CD4-positive, alpha-beta memory T cell (primary cell): Measurements from ENCODE around the gene CLN5. TPM values are rescaled to one million over a fixed set of nuclear protein-coding genes. Genes with fewer than 3 reads are reported as not detected.
A peak's percentile ranks its signal among the peaks of the same experiment; 100 is the strongest.

ENCODE experiments used
- CTCF ChIA-PET: fragments of 350-600 bp; sonication (Branson Sonifier 250); formaldehyde crosslinking; loops from one replicate; lab custom pipeline; 2021; ENCODE audit warnings: inconsistent platforms; ENCODE audit not compliant: partially characterized antibody; lab: Charles Lee
- POLR2A ChIA-PET: fragments of 350-600 bp; sonication (Branson Sonifier 250); formaldehyde crosslinking; loops from one replicate; lab custom pipeline; 2021; ENCODE audit not compliant: partially characterized antibody; lab: Charles Lee
- DNase-seq, 5 donors: peaks; one replicate each; pipeline versions ENCODE4 v3.0.0 to v3.0.0-alpha.2; 2020 to 2022; ENCODE audit warnings: mixed read lengths in 1 of 5
- H3K27ac ChIP-seq: one replicate; pipeline ENCODE4 v1.7.0; 2013; ENCODE audit warnings: low read depth, low read length
- H3K27me3 ChIP-seq: 2 replicates; pipeline ENCODE4 v1.7.0; 2013; ENCODE audit warnings: mild to moderate bottlenecking, low read length, moderate library complexity; ENCODE audit not compliant: insufficient read depth
- H3K36me3 ChIP-seq: 2 replicates; pipeline ENCODE4 v1.7.0; 2013; ENCODE audit warnings: mild to moderate bottlenecking, low read length, moderate library complexity; ENCODE audit not compliant: insufficient read depth
- H3K4me1 ChIP-seq: 2 replicates; pipeline ENCODE4 v1.7.0; 2013; ENCODE audit warnings: mild to moderate bottlenecking, low read length, moderate library complexity; ENCODE audit not compliant: insufficient read depth
- H3K4me3 ChIP-seq, 2 donors: one replicate each; pipeline ENCODE4 v1.7.0; 2013; ENCODE audit warnings: low read length in 2 of 2, mild to moderate bottlenecking in 1 of 2
- H3K9me3 ChIP-seq, 2 donors: one replicate each; pipeline ENCODE4 v1.7.0; 2013; ENCODE audit warnings: low read length in 2 of 2, control low read depth in 1 of 2; ENCODE audit not compliant: control insufficient read depth in 1 of 2
- H3K27ac Mint-ChIP-seq, 7 donors: one replicate each; pipeline ENCODE4 v1.8.0; 2020 to 2021; ENCODE audit warnings: mixed read lengths in 7 of 7, mild to moderate bottlenecking in 6 of 7, inconsistent platforms in 3 of 7, moderate library complexity in 3 of 7
- H3K27me3 Mint-ChIP-seq, 2 donors: one replicate each; pipeline ENCODE4 v1.8.0; 2020 to 2021; ENCODE audit warnings: mixed read lengths in 2 of 2
- H3K36me3 Mint-ChIP-seq, 2 donors: one replicate each; pipeline ENCODE4 v1.8.0; 2020 to 2021; ENCODE audit warnings: mixed read lengths in 2 of 2, inconsistent platforms in 1 of 2, mild to moderate bottlenecking in 1 of 2
- H3K4me1 Mint-ChIP-seq, 4 donors: one replicate each; pipeline ENCODE4 v1.8.0; 2020 to 2021; ENCODE audit warnings: mixed read lengths in 4 of 4, mild to moderate bottlenecking in 1 of 4
- H3K4me3 Mint-ChIP-seq, 8 donors: one replicate each; pipeline ENCODE4 v1.8.0; 2020 to 2021; ENCODE audit warnings: mixed read lengths in 8 of 8, mild to moderate bottlenecking in 7 of 8, moderate library complexity in 6 of 8, inconsistent platforms in 3 of 8
- H3K9me3 Mint-ChIP-seq, 8 donors: one replicate each; pipeline ENCODE4 v1.8.0; 2020 to 2021; ENCODE audit warnings: mixed read lengths in 8 of 8, mild to moderate bottlenecking in 5 of 8, inconsistent platforms in 3 of 8, moderate library complexity in 1 of 8
- intact Hi-C: fragments of 100-400 bp; cut with micrococcal nuclease; formaldehyde crosslinking; loops from one replicate; pipeline ENCODE4 v1.15.1; 2023
- polyA plus RNA-seq, 2 donors: library from polyadenylated mRNA; unstranded; fragments of 300-500 nt; fragmentation: Illumina TruSeq; gene quantifications; one replicate each; pipeline ENCODE4 v1.2.3, GENCODE V29; 2021
- total RNA-seq, 2 experiments: library from RNA; stranded (reverse); gene quantifications; one replicate each; pipeline ENCODE4 v1.2.3, GENCODE V29; 2021

Gene CLN5
- total and polyA plus RNA-seq, 4 experiments from 2014 or later = 26.0 to 48.6 (median 33.9) TPM

DNA sequence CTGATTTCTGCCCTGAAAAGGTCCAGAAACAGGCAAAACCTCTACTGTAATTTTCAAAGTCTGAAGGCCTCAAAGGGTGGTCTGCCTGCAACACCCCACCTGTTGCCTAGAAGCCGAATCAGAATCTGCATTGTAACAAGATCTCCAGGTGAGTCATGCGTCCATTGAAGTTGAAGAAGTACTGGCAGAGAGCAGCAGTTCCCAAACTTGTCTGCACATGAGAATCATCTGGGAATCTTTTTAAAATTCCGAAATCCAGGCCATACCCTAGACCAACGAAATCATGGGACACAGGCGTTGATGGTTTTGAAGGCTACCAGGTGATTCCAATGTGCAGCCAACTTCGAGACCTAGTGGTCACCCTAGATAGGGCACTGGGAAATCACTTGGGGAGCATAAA is 16.0 kb upstream of the CLN5 start:
- intact Hi-C loops = no loop called here
- H3K4me3 ChIP-seq = no peak overlapping the region
- no peaks in the 10 kb centered on the region for H3K36me3 ChIP-seq
- CTCF ChIA-PET = interaction anchor here (1.1 kb wide), 1 partner anchor 308 kb away, joined by 4 read pairs; no protein-coding TSS in a partner anchor
- Mint-ChIP-seq H3K27me3 (peaks cover 18% of the 10 kb centered on the region in 2 donors), H3K27ac (no peak overlapping the region), H3K9me3 (no peaks in the 10 kb centered on the region), H3K4me3 (no peak overlapping the region), H3K4me1 (peaks cover 11 to 15% (median 12%) of the 10 kb centered on the region in 4 donors), H3K36me3 (no peaks in the 10 kb centered on the region)
- peaks cover 20% of the 10 kb centered on the region for H3K4me1 ChIP-seq
- H3K27ac ChIP-seq = no peak overlapping the region
- POLR2A ChIA-PET = interaction anchor here (2.0 kb wide), 2 partner anchors 16 to 51 kb away, joined by 6 to 18 read pairs; partner anchors contain the start of genes CLN5 and FBXL3
- DNase-seq = no peak
- no peaks in the 10 kb centered on the region for H3K9me3 ChIP-seq
- no peaks in the 10 kb centered on the region for H3K27me3 ChIP-seq

DNA sequence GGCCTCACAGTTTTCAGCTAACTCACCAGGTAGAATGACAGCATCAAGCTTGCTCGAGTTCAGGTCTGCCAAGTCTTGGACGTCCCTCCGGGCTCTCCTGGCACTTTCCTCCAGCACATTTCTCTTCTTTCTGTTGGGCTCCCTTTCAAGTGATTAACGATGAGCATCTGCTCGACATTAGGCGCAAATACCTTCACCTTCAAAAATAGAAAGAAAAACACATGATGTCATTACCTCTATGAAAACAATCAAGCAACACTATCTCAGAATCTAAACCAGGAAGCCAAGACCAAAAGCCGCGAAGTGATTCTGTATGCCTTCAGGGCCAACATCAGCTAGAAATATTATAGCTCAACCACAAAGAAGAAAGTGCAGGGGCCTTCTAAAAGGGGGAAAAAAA is 15.4 kb upstream of the CLN5 start:
- Histone ChIP-seq H3K4me1 (peaks cover 20% of the 10 kb centered on the region), H3K9me3 (no peaks in the 10 kb centered on the region), H3K27ac (no peak overlapping the region), H3K36me3 (no peaks in the 10 kb centered on the region), H3K4me3 (no peak overlapping the region), H3K27me3 (no peaks in the 10 kb centered on the region)
- H3K36me3 Mint-ChIP-seq = no peaks in the 10 kb centered on the region
- peak overlapping the region in 6 of 7 donors; percentile 19 to 93 (median 76) for H3K27ac Mint-ChIP-seq
- intact Hi-C loops = no loop called here
- POLR2A ChIA-PET = interaction anchor here (1.6 to 2.0 kb wide), 3 partner anchors 16 to 91 kb away, joined by 6 to 18 read pairs (median 6); partner anchors contain the start of genes CLN5, FBXL3 and KCTD12
- no peaks in the 10 kb centered on the region for H3K9me3 Mint-ChIP-seq
- DNase-seq = peak; percentile 29 to 58 (median 42)
- CTCF ChIA-PET = interaction anchor here (0.7 to 1.2 kb wide), 4 partner anchors 13 to 308 kb away, joined by 3 to 5 read pairs (median 4); partner anchors contain the start of gene CLN5
- peaks cover 21% of the 10 kb centered on the region in 2 donors for H3K27me3 Mint-ChIP-seq
- peaks cover 11 to 15% (median 12%) of the 10 kb centered on the region in 4 donors for H3K4me1 Mint-ChIP-seq
- peak overlapping the region in 7 of 8 donors; percentile 8 to 74 (median 51) for H3K4me3 Mint-ChIP-seq

DNA sequence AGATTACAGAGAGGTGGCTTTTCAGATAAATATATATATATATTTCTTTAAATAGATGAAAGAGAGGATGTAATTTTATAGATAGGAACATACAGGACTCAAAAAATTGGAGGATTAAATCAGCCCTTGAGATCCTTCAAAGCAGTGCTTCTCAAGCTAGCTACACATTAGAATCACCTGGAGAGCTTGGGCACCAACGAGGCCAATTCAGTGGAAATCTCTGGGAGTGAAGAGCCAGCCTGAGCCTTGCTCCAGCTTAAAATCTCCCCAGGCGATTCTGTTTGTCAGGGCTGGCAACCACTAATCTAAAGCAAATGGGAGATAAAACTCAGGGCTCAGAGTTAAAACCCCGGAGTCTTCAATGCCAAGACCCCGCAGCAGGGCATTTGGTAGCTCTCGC is 15.0 kb upstream of the CLN5 start:
- intact Hi-C loops = no loop called here
- Mint-ChIP-seq H3K27ac (peak overlapping the region in 4 of 7 donors; percentile 12 to 47 (median 30)), H3K4me1 (peaks cover 11 to 15% (median 12%) of the 10 kb centered on the region in 4 donors), H3K36me3 (no peaks in the 10 kb centered on the region), H3K4me3 (peak overlapping the region in 1 of 8 donors; percentile 8), H3K27me3 (peaks cover 25% of the 10 kb centered on the region in 2 donors), H3K9me3 (no peaks in the 10 kb centered on the region)
- Histone ChIP-seq H3K4me3 (no peak overlapping the region), H3K4me1 (peaks cover 20% of the 10 kb centered on the region), H3K9me3 (no peaks in the 10 kb centered on the region), H3K27ac (no peak overlapping the region), H3K27me3 (no peaks in the 10 kb centered on the region), H3K36me3 (no peaks in the 10 kb centered on the region)
- no peak for DNase-seq
- ChIA-PET CTCF (interaction anchor here (0.7 to 1.2 kb wide), 4 partner anchors 12 to 309 kb away, joined by 3 to 5 read pairs (median 4); partner anchors contain the start of gene CLN5), POLR2A (interaction anchor here (1.6 to 2.0 kb wide), 3 partner anchors 15 to 91 kb away, joined by 6 to 18 read pairs (median 6); partner anchors contain the start of genes CLN5, FBXL3 and KCTD12)

DNA sequence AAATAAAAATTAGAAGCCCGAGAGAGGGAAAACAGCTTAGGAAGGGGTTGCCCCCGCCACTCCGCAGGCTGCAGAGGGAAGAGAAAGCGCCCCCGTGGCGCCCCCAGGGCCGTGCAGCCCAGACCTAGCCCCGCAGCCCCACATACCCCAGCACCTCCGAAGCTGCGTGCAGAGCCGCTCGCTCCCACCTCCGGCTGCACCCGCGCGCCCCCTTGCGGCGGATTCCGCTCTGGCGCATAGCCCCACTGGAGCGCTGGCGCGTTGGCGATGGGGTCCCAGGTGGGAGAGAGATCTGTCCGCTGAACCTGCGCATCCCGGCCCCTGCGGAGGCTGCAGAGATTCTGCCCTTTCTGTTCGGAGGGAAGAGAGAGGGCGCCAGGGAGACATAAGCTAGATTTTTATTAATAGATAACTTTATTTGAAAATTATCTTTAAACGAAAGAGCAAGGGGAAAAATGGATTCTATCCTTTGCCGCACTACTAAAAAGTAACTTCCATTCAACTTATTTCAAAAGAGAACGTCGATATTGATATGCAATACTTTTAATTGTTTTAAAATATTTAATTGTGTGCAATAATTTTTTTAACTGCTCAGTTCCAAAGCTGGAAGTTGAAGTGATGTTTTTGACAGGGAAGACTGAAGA is 11.7 kb upstream of the CLN5 start:
- Histone ChIP-seq H3K36me3 (no peaks in the 10 kb centered on the region), H3K9me3 (no peaks in the 10 kb centered on the region), H3K27ac (no peak overlapping the region), H3K4me1 (peaks cover 20% of the 10 kb centered on the region), H3K27me3 (no peaks in the 10 kb centered on the region), H3K4me3 (no peak overlapping the region)
- peak; percentile 72 to 83 (median 78) for DNase-seq
- H3K4me1 Mint-ChIP-seq = peaks cover 7 to 15% (median 10%) of the 10 kb centered on the region in 4 donors
- H3K36me3 Mint-ChIP-seq = no peaks in the 10 kb centered on the region
- peak overlapping the region in 6 of 8 donors; percentile 35 to 69 (median 54) for H3K4me3 Mint-ChIP-seq
- intact Hi-C loops = loop anchor here (1.0 to 2.0 kb wide), 4 partner anchors 11 to 1283 kb away; no protein-coding TSS in a partner anchor
- peaks cover 18% of the 10 kb centered on the region in 2 donors for H3K27me3 Mint-ChIP-seq
- peak overlapping the region in 2 of 7 donors; percentile 29 to 48 for H3K27ac Mint-ChIP-seq
- ChIA-PET POLR2A (interaction anchor here (1.0 to 2.6 kb wide), 4 partner anchors 11 to 48 kb away, joined by 3 to 29 read pairs (median 6); partner anchors contain the start of genes CLN5 and FBXL3), CTCF (interaction anchor here (0.7 to 3.8 kb wide), 38 partner anchors 9 to 1654 kb away, joined by 3 to 81 read pairs (median 4); partner anchors contain the start of gene CLN5)
- H3K9me3 Mint-ChIP-seq = no peaks in the 10 kb centered on the region

DNA sequence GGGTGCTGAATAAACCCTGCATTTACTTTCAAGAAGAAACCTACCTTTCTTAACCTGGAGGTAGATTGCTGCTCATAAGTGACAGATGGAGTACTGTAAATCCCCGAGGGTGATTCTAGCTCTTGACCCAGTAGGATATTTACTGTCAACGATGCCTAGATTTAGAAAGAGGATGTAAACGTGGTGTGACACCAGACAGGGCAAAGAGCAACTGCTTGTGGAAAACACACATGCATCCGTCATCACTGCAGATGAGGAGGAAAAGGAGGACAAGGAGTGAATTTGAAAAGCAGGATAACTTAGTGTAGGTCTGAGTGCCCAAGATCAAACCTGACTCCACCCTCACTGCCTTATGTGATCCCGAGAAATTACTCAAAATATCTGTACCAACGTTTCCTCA is 9.8 kb upstream of the CLN5 start:
- Mint-ChIP-seq H3K4me1 (peaks cover 3 to 6% (median 5%) of the 10 kb centered on the region in 4 donors), H3K27ac (no peak overlapping the region), H3K9me3 (no peaks in the 10 kb centered on the region), H3K27me3 (peaks cover 20 to 29% of the 10 kb centered on the region in 2 donors), H3K36me3 (no peaks in the 10 kb centered on the region), H3K4me3 (no peak overlapping the region)
- intact Hi-C loops = no loop called here
- Histone ChIP-seq H3K9me3 (no peaks in the 10 kb centered on the region), H3K27ac (no peak overlapping the region), H3K4me1 (peaks cover 10% of the 10 kb centered on the region), H3K4me3 (no peak overlapping the region), H3K27me3 (no peaks in the 10 kb centered on the region), H3K36me3 (no peaks in the 10 kb centered on the region)
- no peak for DNase-seq
- POLR2A ChIA-PET = interaction anchor here (1.2 to 2.6 kb wide), 2 partner anchors 9 to 45 kb away, joined by 3 to 29 read pairs; partner anchors contain the start of genes CLN5 and FBXL3
- CTCF ChIA-PET = interaction anchor here (1.0 to 3.8 kb wide), 4 partner anchors 9 to 1114 kb away, joined by 3 to 81 read pairs (median 27); partner anchors contain the start of gene CLN5

DNA sequence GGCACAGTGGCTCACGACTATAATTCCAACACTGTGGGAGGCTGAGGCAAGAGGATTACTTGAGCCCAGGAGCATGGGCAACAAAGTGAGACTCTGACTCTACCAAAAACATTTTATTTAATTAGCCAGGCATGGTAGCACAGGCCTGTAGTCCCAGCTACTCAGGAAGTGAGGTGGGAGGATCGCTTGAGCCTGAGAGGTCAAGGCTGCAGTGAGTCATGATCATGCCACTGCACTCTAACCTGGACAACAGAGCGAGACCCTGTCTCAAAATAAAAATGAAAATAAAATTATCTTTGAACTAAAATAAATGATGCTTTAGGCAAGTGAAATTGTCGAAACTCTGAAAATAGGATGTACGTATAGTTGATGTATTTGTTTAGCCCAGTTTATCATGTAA is 8.2 kb upstream of the CLN5 start:
- H3K36me3 Mint-ChIP-seq = no peaks in the 10 kb centered on the region
- Histone ChIP-seq H3K36me3 (no peaks in the 10 kb centered on the region), H3K27me3 (no peaks in the 10 kb centered on the region), H3K4me3 (no peak overlapping the region), H3K27ac (no peak overlapping the region), H3K4me1 (peaks cover 6% of the 10 kb centered on the region), H3K9me3 (no peaks in the 10 kb centered on the region)
- H3K9me3 Mint-ChIP-seq = no peaks in the 10 kb centered on the region
- H3K27ac Mint-ChIP-seq = no peak overlapping the region
- intact Hi-C loops = no loop called here
- H3K27me3 Mint-ChIP-seq = peaks cover 22 to 36% of the 10 kb centered on the region in 2 donors
- ChIA-PET POLR2A (no interaction called here), CTCF (interaction anchor here (0.9 to 1.8 kb wide), 2 partner anchors 9 to 13 kb away, joined by 3 to 4 read pairs; no protein-coding TSS in a partner anchor)
- H3K4me1 Mint-ChIP-seq = peaks cover 0 to 6% (median 3%) of the 10 kb centered on the region in 4 donors
- no peak overlapping the region for H3K4me3 Mint-ChIP-seq
- DNase-seq = no peak
